ENCODE results near the gene FAF1. TPM values are rescaled to one million over a fixed set of nuclear protein-coding genes. Genes with fewer than 3 reads are reported as not detected.

FAF1 gene
- total and polyA plus RNA-seq, 9 of the 15 experiments (the other 6 are each of a cell fraction or from before 2014, with no cell fraction given): 48.7 to 225 (median 118) TPM

DNA sequence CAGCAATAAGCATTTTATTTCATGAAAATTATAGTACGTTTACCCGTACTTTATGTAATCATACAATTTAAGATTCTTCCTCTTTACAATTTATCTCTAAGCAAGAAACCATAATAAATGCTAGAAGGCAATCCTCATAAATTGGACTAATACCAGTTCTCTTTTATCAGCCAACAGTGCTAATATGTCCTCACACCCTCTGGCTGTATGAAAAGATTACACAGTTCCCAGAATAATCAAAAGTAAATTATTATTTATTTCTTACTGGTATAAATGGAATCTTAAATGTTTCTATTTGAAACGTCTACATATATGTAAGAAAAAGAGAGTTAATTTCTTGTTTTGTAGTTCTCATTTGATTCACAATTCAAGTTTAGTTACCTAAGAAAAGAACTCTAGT is 6.9 kb upstream of the FAF1 start (continued):
- TF ChIP-seq PCBP2 (IDR thresholded peaks at IDR 0.05; ENCODE audit: low read depth, low read length, poor library complexity, severe bottlenecking) (no peak), PTBP1 (IDR thresholded peaks at IDR 0.05; ENCODE audit: low read depth, low read length) (no peak), STAT5A (IDR thresholded peaks at IDR 0.05; ENCODE audit: borderline replicate concordance, low read length) (peak; percentile 23; the same call in 1 of the 2 replicates), MCM3 (IDR thresholded peaks at IDR 0.05) (no peak), RCOR1 (IDR thresholded peaks at IDR 0.05; ENCODE audit: borderline replicate concordance in 1 of 2, low read depth in 2 of 2, low read length in 2 of 2) (no peak), IFI16 (CRISPR knock-in tag; IDR thresholded peaks at IDR 0.05) (no peak), TCF7L2 (IDR thresholded peaks at IDR 0.05; ENCODE audit: low read depth, low read length) (no peak), DACH1 (IDR thresholded peaks at IDR 0.05; ENCODE audit: partially characterized antibody) (peak; percentile 34)
- TF ChIP-seq, protein P1, sequence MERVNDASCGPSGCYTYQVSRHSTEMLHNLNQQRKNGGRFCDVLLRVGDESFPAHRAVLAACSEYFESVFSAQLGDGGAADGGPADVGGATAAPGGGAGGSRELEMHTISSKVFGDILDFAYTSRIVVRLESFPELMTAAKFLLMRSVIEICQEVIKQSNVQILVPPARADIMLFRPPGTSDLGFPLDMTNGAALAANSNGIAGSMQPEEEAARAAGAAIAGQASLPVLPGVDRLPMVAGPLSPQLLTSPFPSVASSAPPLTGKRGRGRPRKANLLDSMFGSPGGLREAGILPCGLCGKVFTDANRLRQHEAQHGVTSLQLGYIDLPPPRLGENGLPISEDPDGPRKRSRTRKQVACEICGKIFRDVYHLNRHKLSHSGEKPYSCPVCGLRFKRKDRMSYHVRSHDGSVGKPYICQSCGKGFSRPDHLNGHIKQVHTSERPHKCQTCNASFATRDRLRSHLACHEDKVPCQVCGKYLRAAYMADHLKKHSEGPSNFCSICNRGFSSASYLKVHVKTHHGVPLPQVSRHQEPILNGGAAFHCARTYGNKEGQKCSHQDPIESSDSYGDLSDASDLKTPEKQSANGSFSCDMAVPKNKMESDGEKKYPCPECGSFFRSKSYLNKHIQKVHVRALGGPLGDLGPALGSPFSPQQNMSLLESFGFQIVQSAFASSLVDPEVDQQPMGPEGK (CRISPR knock-in tag; IDR thresholded peaks at IDR 0.05; ENCODE audit: borderline replicate concordance): no peak
- TF ChIP-seq, protein P2, sequence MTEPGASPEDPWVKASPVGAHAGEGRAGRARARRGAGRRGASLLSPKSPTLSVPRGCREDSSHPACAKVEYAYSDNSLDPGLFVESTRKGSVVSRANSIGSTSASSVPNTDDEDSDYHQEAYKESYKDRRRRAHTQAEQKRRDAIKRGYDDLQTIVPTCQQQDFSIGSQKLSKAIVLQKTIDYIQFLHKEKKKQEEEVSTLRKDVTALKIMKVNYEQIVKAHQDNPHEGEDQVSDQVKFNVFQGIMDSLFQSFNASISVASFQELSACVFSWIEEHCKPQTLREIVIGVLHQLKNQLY (CRISPR knock-in tag; conservative IDR thresholded peaks at IDR 0.05): no peak

All from K562 (cell line).